ENCODE results near the gene RAB8A.
"Not testable (repeated sequence)": the region's sequence is repeated elsewhere in the genome, so short reads cannot be mapped to it uniquely, and the experiment has no call there.

RAB8A gene

GRCh38 chr19:16113727-16114126 is 2.0 kb downstream of the RAB8A start:
- no peak for DNase-seq

- no peak for DNase-seq
Observed at GRCh38 chr19:16115301-16116039, 3.8 kb downstream of the RAB8A start.

GRCh38 chr19:16116067-16116466 is 4.4 kb downstream of the RAB8A start:
- no peak for DNase-seq

GRCh38 chr19:16117594-16118033 is 5.9 kb downstream of the RAB8A start:
- DNase-seq: no peak

GRCh38 chr19:16118489-16119033 is 6.9 kb downstream of the RAB8A start:
- no peak for DNase-seq

- DNase-seq: not testable (repeated sequence)
Observed at GRCh38 chr19:16119075-16119857, 7.6 kb downstream of the RAB8A start.

- DNase-seq: no peak
Observed at GRCh38 chr19:16121141-16121540, 9.5 kb downstream of the RAB8A start.

GRCh38 chr19:16121967-16122366 is 10.3 kb downstream of the RAB8A start:
- no peak for DNase-seq

GRCh38 chr19:16124953-16125352 is 13.3 kb downstream of the RAB8A start:
- no peak for DNase-seq

GRCh38 chr19:16125737-16126495 is 14.2 kb downstream of the RAB8A start:
- no peak for DNase-seq

GRCh38 chr19:16127080-16127479 is 15.4 kb downstream of the RAB8A start:
- DNase-seq: no peak

- DNase-seq: no peak
Observed at GRCh38 chr19:16127776-16128371, 16.2 kb downstream of the RAB8A start.

GRCh38 chr19:16131648-16132047 is 20.0 kb downstream of the RAB8A start:
- DNase-seq: no peak

- DNase-seq: no peak
Observed at GRCh38 chr19:16133818-16134217, 22.1 kb downstream of the RAB8A start.

- DNase-seq: no peak
Observed at GRCh38 chr19:16134510-16134909, 22.8 kb downstream of the RAB8A start.

GRCh38 chr19:16135430-16136127 is 23.9 kb downstream of the RAB8A start:
- DNase-seq: no peak

GRCh38 chr19:16136185-16136999 is 24.7 kb downstream of the RAB8A start:
- DNase-seq: peak; percentile 4

- no peak for DNase-seq
Observed at GRCh38 chr19:16139752-16140151, 28.1 kb downstream of the RAB8A start.

GRCh38 chr19:16141043-16141442 is 29.4 kb downstream of the RAB8A start:
- no peak for DNase-seq

- DNase-seq: no peak
Observed at GRCh38 chr19:16142032-16142580, 30.4 kb downstream of the RAB8A start.
